Activated CD4-positive, alpha-beta memory T cell treated with anti-CD3 and anti-CD28 coated beads for 36 hours (primary cell): ENCODE results near the gene FNDC1. TPM values are rescaled to one million over a fixed set of nuclear protein-coding genes. Genes with fewer than 3 reads are reported as not detected.

Experiments
- CTCF ChIA-PET: fragments of 350-600 bp; sonication (Branson Sonifier 250); formaldehyde crosslinking; loops from one replicate; lab custom pipeline; 2021; ENCODE audit warnings: antibody characterized with exemption, inconsistent platforms; lab: Charles Lee
- POLR2A ChIA-PET: fragments of 350-600 bp; sonication (Branson Sonifier 250); formaldehyde crosslinking; loops from one replicate; lab custom pipeline; 2021; ENCODE audit warnings: antibody characterized with exemption; lab: Charles Lee
- DNase-seq: peaks from one replicate; pipeline ENCODE4 v3.0.0-alpha.2; 2020
- H3K27ac Mint-ChIP-seq: one replicate; pipeline ENCODE4 v1.8.0; 2021; ENCODE audit warnings: mixed read lengths
- H3K27me3 Mint-ChIP-seq: one replicate; pipeline ENCODE4 v1.8.0; 2021; ENCODE audit warnings: mixed read lengths
- H3K36me3 Mint-ChIP-seq: one replicate; pipeline ENCODE4 v1.8.0; 2021; ENCODE audit warnings: mixed read lengths
- H3K4me1 Mint-ChIP-seq: one replicate; pipeline ENCODE4 v1.8.0; 2021; ENCODE audit warnings: low read depth, mixed read lengths
- H3K4me3 Mint-ChIP-seq: one replicate; pipeline ENCODE4 v1.8.0; 2021; ENCODE audit warnings: mild to moderate bottlenecking, mixed read lengths
- H3K9me3 Mint-ChIP-seq: one replicate; pipeline ENCODE4 v1.8.0; 2021; ENCODE audit warnings: mixed read lengths
- intact Hi-C: fragments of 100-400 bp; cut with micrococcal nuclease; formaldehyde crosslinking; loops from one replicate; pipeline ENCODE4 v1.15.1; 2023
- total RNA-seq, 2 experiments: library from RNA; stranded (reverse); gene quantifications; one replicate each; pipeline ENCODE4 v1.2.3, GENCODE V29; 2021

Gene FNDC1
- total RNA-seq, 2 experiments from 2014 or later, result not detected

GRCh38 chr6:159238920-159239558 is 69.8 kb downstream of the FNDC1 start:
- intact Hi-C loops, result no loop called here
- no peak overlapping the region for H3K27ac Mint-ChIP-seq
- POLR2A ChIA-PET, result no interaction called here
- H3K4me3 Mint-ChIP-seq, result no peak overlapping the region
- no peaks in the 10 kb centered on the region for H3K36me3 Mint-ChIP-seq
- no peaks in the 10 kb centered on the region for H3K9me3 Mint-ChIP-seq
- CTCF ChIA-PET, result interaction anchor here (0.6 to 3.2 kb wide), 4 partner anchors 9 to 326 kb away, joined by 3 to 18 read pairs (median 4); no protein-coding TSS in a partner anchor
- no peak for DNase-seq
- peaks cover 28% of the 10 kb centered on the region for H3K27me3 Mint-ChIP-seq
- peaks cover 2% of the 10 kb centered on the region for H3K4me1 Mint-ChIP-seq

- peaks cover 3% of the 10 kb centered on the region for H3K9me3 Mint-ChIP-seq
- ChIA-PET CTCF (interaction anchor here (1.1 to 1.5 kb wide), 5 partner anchors 11 to 218 kb away, joined by 3 to 5 read pairs (median 3); no protein-coding TSS in a partner anchor), POLR2A (no interaction called here)
- no peak overlapping the region for H3K27ac Mint-ChIP-seq
- no peak overlapping the region for H3K4me3 Mint-ChIP-seq
- no peaks in the 10 kb centered on the region for H3K4me1 Mint-ChIP-seq
- H3K27me3 Mint-ChIP-seq, result peaks cover 11% of the 10 kb centered on the region
- intact Hi-C loops, result no loop called here
- no peak for DNase-seq
- H3K36me3 Mint-ChIP-seq, result no peaks in the 10 kb centered on the region
Measured at GRCh38 chr6:159249128-159249527, 79.9 kb downstream of the FNDC1 start.

GRCh38 chr6:159249752-159250151 is 80.6 kb downstream of the FNDC1 start:
- ChIA-PET POLR2A (no interaction called here), CTCF (interaction anchor here (1.1 to 1.5 kb wide), 5 partner anchors 10 to 405 kb away, joined by 3 to 5 read pairs (median 3); no protein-coding TSS in a partner anchor)
- intact Hi-C loops, result no loop called here
- Mint-ChIP-seq H3K27ac (no peak overlapping the region), H3K4me3 (no peak overlapping the region), H3K27me3 (peaks cover 11% of the 10 kb centered on the region), H3K36me3 (no peaks in the 10 kb centered on the region), H3K9me3 (peaks cover 1% of the 10 kb centered on the region), H3K4me1 (no peaks in the 10 kb centered on the region)
- no peak for DNase-seq

- intact Hi-C loops, result no loop called here
- H3K27ac Mint-ChIP-seq, result no peak overlapping the region
- no peak for DNase-seq
- CTCF ChIA-PET, result interaction anchor here (1.2 to 3.7 kb wide), 3 partner anchors 75 to 404 kb away, joined by 3 to 26 read pairs (median 3); no protein-coding TSS in a partner anchor
- H3K36me3 Mint-ChIP-seq, result no peaks in the 10 kb centered on the region
- POLR2A ChIA-PET, result no interaction called here
- H3K27me3 Mint-ChIP-seq, result peaks cover 11% of the 10 kb centered on the region
- H3K4me3 Mint-ChIP-seq, result no peak overlapping the region
- H3K4me1 Mint-ChIP-seq, result no peaks in the 10 kb centered on the region
- H3K9me3 Mint-ChIP-seq, result no peaks in the 10 kb centered on the region
Measured at GRCh38 chr6:159250633-159251032, 81.4 kb downstream of the FNDC1 start.

GRCh38 chr6:159252955-159253508 is 83.8 kb downstream of the FNDC1 start:
- H3K27me3 Mint-ChIP-seq, result peaks cover 10% of the 10 kb centered on the region
- CTCF ChIA-PET, result interaction anchor here (0.6 to 4.2 kb wide), 38 partner anchors 9 to 1202 kb away, joined by 3 to 58 read pairs (median 5); partner anchors contain the start of gene FNDC1
- POLR2A ChIA-PET, result no interaction called here
- H3K36me3 Mint-ChIP-seq, result no peaks in the 10 kb centered on the region
- no peaks in the 10 kb centered on the region for H3K4me1 Mint-ChIP-seq
- H3K9me3 Mint-ChIP-seq, result no peaks in the 10 kb centered on the region
- H3K4me3 Mint-ChIP-seq, result no peak overlapping the region
- intact Hi-C loops, result loop anchor here (1.0 to 2.0 kb wide), 2 partner anchors 78 to 401 kb away; no protein-coding TSS in a partner anchor
- no peak overlapping the region for H3K27ac Mint-ChIP-seq
- DNase-seq, result no peak

- POLR2A ChIA-PET, result no interaction called here
- Mint-ChIP-seq H3K9me3 (no peaks in the 10 kb centered on the region), H3K36me3 (no peaks in the 10 kb centered on the region), H3K27me3 (peaks cover 11% of the 10 kb centered on the region), H3K27ac (no peak overlapping the region), H3K4me3 (no peak overlapping the region), H3K4me1 (no peaks in the 10 kb centered on the region)
- CTCF ChIA-PET, result interaction anchor here (1.9 to 4.2 kb wide), 3 partner anchors 10 to 401 kb away, joined by 6 to 58 read pairs (median 26); no protein-coding TSS in a partner anchor
- intact Hi-C loops, result no loop called here
- no peak for DNase-seq
Measured at GRCh38 chr6:159254186-159254585, 85.0 kb downstream of the FNDC1 start.

GRCh38 chr6:159255434-159255951 is 86.3 kb downstream of the FNDC1 start:
- DNase-seq, result no peak
- Mint-ChIP-seq H3K9me3 (no peaks in the 10 kb centered on the region), H3K4me1 (no peaks in the 10 kb centered on the region), H3K4me3 (no peak overlapping the region), H3K36me3 (no peaks in the 10 kb centered on the region), H3K27me3 (peaks cover 13% of the 10 kb centered on the region), H3K27ac (no peak overlapping the region)
- ChIA-PET CTCF (interaction anchor here (1.0 to 4.2 kb wide), 3 partner anchors 15 to 399 kb away, joined by 3 to 58 read pairs (median 5); no protein-coding TSS in a partner anchor), POLR2A (no interaction called here)
- intact Hi-C loops, result no loop called here

GRCh38 chr6:159256128-159256527 is 86.9 kb downstream of the FNDC1 start:
- H3K27me3 Mint-ChIP-seq, result peaks cover 12% of the 10 kb centered on the region
- H3K36me3 Mint-ChIP-seq, result no peaks in the 10 kb centered on the region
- no peak overlapping the region for H3K27ac Mint-ChIP-seq
- ChIA-PET CTCF (interaction anchor here (0.6 to 1.0 kb wide), 2 partner anchors 15 to 26 kb away, joined by 3 read pairs; no protein-coding TSS in a partner anchor), POLR2A (no interaction called here)
- no peaks in the 10 kb centered on the region for H3K9me3 Mint-ChIP-seq
- intact Hi-C loops, result no loop called here
- no peaks in the 10 kb centered on the region for H3K4me1 Mint-ChIP-seq
- H3K4me3 Mint-ChIP-seq, result no peak overlapping the region
- DNase-seq, result no peak

- Mint-ChIP-seq H3K4me3 (no peak overlapping the region), H3K9me3 (no peaks in the 10 kb centered on the region), H3K36me3 (no peaks in the 10 kb centered on the region), H3K27ac (no peak overlapping the region), H3K4me1 (no peaks in the 10 kb centered on the region), H3K27me3 (peaks cover 6% of the 10 kb centered on the region)
- no peak for DNase-seq
- intact Hi-C loops, result no loop called here
- ChIA-PET CTCF (no interaction called here), POLR2A (interaction anchor here (0.6 kb wide), 1 partner anchor 420 kb away, joined by 3 read pairs; no protein-coding TSS in a partner anchor)
Measured at GRCh38 chr6:159257846-159258245, 88.6 kb downstream of the FNDC1 start.

- Mint-ChIP-seq H3K27ac (no peak overlapping the region), H3K27me3 (peaks cover 8% of the 10 kb centered on the region), H3K4me3 (no peak overlapping the region), H3K36me3 (no peaks in the 10 kb centered on the region), H3K9me3 (no peaks in the 10 kb centered on the region), H3K4me1 (no peaks in the 10 kb centered on the region)
- intact Hi-C loops, result no loop called here
- CTCF ChIA-PET, result interaction anchor here (0.8 to 1.1 kb wide), 2 partner anchors 10 to 395 kb away, joined by 3 to 4 read pairs; no protein-coding TSS in a partner anchor
- POLR2A ChIA-PET, result no interaction called here
- no peak for DNase-seq
Measured at GRCh38 chr6:159259441-159260125, 90.4 kb downstream of the FNDC1 start.

GRCh38 chr6:159260208-159260607 is 91.0 kb downstream of the FNDC1 start:
- H3K4me1 Mint-ChIP-seq, result no peaks in the 10 kb centered on the region
- H3K9me3 Mint-ChIP-seq, result no peaks in the 10 kb centered on the region
- no peak for DNase-seq
- ChIA-PET POLR2A (no interaction called here), CTCF (interaction anchor here (0.8 to 1.1 kb wide), 2 partner anchors 11 to 395 kb away, joined by 3 to 4 read pairs; no protein-coding TSS in a partner anchor)
- no peak overlapping the region for H3K4me3 Mint-ChIP-seq
- H3K27ac Mint-ChIP-seq, result no peak overlapping the region
- intact Hi-C loops, result no loop called here
- H3K27me3 Mint-ChIP-seq, result peaks cover 8% of the 10 kb centered on the region
- H3K36me3 Mint-ChIP-seq, result no peaks in the 10 kb centered on the region
